ENCODE results near the gene TNKS2.

GRCh38 chr10:91787258-91787657 lies 11.0 kb upstream of the TNKS2 start:
- TF ChIP-seq CTCF (IDR thresholded peaks at IDR 0.05 in 4 of 5, conservative IDR thresholded peaks at IDR 0.05 in 1 of 5) (no peak), POLR2A (IDR thresholded peaks at IDR 0.05) (no peak)

All from gastrocnemius medialis (tissue), 4 donors.